PFSK-1 (cell line): ENCODE results near the gene ZBED2.

Experiments used
- POLR2AphosphoS5 ChIP-seq: IDR thresholded peaks from 2 replicates; pipeline ENCODE4 v1.6.1; 2012; ENCODE audit warnings: low read depth, mild to moderate bottlenecking, control low read depth, low read length, moderate library complexity
- TAF1 ChIP-seq: IDR thresholded peaks from 2 replicates; pipeline ENCODE4 v1.6.1; 2012; ENCODE audit warnings: low read length, control low read depth, borderline replicate concordance; ENCODE audit not compliant: insufficient read depth

DNA sequence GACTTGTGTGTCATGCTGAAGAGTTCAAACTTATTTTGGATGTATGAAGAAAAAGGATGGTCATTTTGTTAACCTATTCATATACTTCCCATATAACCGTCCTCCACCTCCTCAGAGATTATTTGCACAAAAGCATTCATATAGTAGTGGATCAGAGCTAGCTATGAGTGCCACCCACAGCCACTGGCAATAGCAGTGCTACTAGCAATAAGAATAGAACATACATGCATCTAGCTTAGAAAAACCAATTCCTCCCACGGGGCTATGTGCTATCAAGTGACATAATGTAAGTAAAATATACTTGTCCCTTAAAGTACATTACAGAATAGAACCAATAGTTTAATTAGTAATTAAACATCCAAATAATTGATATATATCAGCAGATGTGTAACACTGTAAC is 10.3 kb upstream of the ZBED2 start:
- TF ChIP-seq POLR2AphosphoS5 (no peak), TAF1 (no peak)
